G401.6 (cell line): Measurements from ENCODE around the gene AIRE.

ENCODE experiments used
- FAIRE-seq: peaks from 2 replicates; lab custom pipeline; 2012; peaks lifted over from hg19 to GRCh38; lab: Jason Lieb, UNC

The AIRE gene

DNA sequence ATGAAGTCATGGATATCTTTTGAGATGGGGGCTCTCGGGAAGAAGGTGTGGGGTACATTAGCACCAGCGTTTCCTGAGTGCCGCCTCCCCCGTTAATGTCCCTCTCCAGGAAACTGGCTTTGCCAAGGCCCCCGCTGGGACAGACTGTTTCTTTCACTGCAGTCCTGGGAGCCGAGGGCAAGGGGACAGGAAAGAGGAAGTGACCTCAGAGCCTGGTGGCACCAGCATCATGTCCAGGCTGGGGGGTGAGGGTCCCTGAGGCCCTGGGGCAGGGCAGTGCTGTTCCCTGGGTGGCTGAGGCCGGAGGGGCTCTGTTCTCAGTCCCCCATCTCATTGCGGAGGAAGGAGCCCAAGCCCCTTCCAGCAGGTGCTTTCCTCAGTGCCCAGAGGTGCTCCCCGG lies 20.0 kb downstream of the AIRE start:
- no peak for FAIRE-seq

DNA sequence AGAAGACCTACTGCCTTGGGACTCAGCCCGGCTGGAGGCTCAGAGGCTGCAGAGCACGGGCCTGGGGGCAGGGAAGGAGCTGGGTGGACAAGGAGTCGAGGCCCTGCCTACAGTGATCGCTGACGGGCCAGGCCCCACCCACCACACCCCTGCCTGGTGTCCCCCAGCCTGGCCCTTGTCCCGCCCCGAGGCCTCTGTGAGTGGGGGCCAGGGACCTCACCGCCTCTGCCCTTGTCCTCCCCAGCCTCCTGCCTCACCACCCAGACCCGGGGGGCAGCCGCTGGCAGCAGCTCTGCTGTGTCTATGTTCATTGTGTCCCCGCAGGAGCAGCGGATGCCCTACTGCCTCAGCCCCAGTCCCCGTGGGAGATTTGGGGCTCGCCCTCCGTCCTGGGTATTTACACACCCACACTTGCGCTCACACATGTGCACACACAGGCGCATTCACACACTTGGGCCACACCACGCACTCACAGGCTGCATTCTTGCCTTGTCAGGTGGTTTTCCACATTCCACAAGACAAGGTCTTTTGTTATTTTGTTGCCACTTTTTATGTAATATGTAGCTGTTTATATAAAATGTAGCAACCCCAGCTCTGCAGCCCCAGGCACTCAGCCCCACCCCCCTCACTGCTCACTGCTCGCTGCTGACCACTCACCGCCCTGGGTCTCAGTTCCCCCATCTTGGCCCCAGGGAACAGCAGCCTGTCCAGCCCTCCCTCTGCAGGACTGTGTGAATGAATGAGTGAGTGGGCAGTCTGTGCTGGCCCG lies 21.4 kb downstream of the AIRE start:
- FAIRE-seq: no peak

DNA sequence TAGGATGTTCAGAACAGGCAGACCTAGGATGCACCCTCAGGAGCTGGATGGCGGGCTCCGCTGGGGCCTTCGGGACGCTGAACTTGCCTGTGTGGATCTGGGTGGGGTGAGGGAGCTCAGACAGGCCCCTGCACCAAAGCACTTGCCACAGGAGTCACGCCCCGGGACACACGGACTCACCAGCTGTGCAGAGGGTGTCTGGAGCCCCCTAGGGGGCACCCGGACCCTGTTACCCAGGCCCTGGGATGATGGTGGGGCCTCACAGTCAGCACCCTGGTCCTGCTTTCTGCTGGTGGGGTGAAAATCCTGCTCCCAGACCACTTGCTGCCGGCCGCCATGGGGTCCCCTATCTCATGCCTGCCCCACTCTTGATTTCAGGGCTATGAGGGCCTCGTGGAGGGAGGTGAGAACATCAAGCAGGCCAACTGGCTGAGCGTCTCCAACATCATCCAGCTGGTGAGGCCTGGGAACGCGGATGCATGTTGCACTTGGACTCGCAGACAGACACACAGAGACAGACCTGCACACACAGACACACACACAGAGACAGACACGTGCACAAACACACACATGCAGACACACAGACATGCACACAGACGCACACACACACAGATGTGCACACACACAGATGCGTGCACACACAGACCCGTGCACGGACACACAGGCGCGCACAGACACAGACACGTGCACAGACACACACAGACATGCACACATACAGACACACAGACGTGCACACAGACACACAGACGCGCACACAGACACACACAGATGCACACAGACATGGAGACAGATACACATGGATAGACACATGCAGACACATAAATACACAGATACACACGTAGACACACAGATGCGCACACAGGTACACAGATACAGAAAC lies 25.2 kb downstream of the AIRE start:
- no peak for FAIRE-seq

DNA sequence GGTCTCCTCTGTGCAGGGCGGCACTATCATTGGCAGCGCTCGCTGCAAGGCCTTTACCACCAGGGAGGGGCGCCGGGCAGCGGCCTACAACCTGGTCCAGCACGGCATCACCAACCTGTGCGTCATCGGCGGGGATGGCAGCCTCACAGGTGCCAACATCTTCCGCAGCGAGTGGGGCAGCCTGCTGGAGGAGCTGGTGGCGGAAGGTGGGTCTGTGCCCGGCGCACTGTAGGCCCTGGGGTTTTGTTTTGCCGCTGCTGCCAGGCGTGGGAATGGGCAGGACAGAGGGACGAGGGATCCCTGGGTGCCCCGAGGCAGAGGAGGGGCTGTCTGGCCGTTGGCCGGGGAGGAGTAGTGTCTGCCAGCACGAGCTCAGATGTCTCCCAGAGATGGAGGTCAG lies 26.4 kb downstream of the AIRE start:
- FAIRE-seq: no peak

DNA sequence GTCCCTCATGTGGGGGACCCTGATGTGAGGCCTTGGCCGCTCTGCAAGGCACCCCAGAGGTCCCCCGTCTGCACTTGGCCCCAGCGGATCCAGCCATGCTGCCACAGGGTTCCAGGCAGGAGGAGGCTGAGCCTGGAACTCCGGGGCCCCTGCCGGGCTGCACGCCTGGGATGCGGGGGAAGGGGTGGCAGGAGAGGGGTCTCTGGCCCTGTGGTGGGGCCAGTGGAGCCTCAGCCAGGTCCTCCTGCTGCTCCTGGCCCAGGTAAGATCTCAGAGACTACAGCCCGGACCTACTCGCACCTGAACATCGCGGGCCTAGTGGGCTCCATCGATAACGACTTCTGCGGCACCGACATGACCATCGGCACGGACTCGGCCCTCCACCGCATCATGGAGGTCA lies 27.0 kb downstream of the AIRE start:
- no peak for FAIRE-seq

DNA sequence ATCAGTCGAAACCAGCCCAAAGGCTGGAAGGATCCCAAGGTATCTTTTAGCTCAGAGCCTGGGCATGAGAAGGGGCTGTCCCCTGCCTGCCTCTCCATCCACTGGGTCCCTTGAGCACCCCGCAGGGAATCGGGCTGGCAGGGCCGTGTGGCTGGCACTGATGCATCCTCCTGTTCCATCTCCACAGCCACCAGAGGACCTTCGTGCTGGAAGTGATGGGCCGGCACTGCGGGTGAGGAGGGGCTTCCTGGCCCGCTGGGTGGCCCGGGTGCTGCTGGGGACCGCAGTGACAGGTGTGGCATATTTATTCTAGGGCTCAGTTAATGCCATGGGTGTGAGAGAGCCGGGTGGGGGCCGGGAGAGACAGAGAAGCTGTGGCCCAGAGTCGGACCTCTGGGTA lies 27.8 kb downstream of the AIRE start:
- FAIRE-seq: no peak

DNA sequence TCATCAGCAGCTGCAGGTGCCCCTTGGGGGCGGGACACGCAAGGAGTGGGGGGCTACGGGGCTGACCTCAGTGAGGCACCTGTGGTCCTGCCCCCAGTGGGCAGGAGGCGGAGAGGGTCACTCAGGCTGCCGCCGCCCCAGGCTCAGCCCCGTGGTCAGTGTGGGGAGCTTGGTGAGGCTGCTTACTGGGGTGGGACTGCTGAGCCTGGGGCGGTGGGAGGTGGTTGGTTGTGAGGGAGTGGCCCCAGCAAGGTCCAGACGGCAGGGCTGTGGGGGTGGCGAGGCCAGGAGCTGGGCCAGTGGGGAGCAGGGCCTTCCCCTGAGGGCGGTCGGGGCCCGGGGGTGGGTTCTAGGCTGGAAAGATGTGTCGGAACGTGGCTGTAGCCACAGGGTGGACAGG lies 28.5 kb downstream of the AIRE start:
- no peak for FAIRE-seq

DNA sequence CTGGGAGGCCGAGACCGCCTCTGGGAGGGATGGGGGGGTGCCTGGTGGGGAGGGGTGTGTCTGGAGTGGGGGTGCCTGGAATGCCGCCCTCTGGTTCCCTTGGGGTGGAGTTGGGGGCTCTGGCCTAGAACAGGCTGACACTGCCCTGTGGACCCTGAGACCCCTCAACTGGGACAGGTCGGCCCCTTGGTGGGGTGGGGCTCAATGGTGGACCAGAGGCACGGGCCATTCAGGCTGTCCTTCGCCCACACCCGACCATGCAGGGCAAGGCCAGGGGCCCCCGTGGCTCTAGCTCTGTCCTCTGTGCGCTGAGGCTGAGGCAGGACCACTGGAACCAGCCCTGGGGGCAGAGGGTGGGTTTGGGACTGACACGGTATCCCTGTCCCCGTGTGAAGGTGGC lies 28.9 kb downstream of the AIRE start:
- no peak for FAIRE-seq

DNA sequence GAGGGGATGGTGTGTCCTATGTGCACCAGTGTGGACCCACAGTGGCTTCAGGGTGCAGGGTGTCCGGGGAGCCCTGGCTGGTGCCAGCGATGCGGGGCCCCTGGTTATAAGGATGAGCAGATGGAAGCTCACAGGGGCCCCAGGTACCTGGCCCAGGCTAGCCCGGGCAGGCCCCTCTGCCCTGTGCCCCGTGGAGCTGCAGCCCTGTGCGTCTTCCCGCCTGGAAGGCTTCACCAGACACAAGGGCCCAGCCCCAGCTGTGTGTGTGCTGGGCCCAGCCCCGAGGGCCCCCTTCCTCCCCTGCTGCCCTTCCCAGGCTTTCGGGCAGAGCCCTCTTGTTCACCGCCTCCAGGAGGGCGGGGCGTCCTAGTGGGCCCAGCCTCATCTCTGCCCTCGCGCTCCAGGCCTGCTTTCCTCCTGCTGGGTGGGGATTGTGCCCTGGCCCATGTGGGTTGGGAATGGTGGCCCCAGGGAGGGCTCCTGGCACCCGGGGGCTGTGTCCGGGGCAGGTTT lies 30.1 kb downstream of the AIRE start:
- FAIRE-seq: no peak

DNA sequence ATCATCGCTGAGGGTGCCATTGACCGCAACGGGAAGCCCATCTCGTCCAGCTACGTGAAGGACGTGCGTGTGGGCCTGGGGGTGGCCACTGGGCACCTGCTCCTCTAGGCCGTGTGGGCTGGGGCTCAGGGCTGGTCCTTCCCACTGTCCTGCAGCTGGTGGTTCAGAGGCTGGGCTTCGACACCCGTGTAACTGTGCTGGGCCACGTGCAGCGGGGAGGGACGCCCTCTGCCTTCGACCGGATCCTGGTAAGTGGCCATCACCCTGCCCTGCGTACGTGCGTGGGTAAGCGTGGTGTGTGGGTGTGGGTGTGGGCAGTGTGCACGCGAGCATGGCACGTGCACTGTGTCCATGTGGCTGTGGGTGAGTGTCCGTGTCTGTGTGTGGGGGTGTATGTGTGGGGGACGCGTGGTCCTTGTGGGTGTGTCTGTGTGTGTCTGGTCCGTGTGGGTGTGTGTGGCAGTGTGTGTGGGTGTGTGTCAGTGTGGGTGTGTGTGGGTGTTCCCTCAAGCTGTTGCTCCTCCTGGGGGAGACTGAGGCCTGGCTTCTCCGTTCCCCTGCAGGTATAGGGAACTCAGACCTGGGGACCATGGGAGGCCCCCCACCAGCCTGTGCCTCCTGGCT lies 30.7 kb downstream of the AIRE start:
- FAIRE-seq: no peak

DNA sequence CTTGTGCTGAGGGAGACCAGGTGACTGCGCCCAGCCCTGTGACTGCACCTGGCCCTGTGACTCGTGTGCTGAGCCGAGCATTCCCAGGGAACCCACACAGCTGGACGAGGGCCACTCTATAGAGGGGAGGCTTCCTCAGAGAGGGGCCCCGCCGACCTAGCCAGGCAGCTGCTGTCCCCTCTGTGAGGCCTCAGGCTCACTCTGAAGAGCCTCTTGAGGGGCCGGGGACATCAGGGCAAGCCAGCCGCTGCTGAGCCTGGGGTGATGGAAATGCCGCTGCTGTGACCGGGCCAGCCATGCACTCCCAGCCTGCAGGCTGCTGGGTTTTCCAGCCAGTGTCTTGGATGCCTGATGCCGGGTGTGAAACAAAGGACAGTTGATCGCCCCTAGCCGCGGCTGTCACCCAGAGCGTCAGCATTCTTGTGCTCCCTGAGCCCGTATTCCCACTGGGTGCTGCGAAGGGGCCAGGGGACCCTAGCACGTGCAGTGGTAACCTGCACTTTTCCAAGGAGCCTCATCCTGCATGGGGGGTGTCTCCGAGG lies 31.6 kb downstream of the AIRE start:
- FAIRE-seq: no peak

DNA sequence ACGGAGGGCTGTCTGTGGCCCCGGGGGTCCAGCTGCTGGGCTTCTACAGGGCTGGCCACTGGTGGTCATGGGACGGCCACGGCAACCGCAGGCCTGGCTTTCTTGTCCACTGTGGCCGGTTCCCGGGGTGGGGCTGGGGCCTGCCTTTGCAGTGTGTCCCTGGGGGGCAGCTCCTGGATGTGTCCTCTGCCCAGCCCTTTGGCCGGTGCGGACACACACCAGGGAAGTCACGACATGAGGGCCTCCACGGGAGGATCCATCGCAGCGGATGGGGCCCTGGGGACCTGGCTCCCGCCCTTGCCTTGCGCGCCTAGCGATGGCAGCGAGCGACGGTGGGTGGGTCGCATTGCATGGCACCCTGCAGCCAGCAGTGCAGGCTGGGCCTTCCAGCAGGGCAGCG lies 32.2 kb downstream of the AIRE start:
- no peak for FAIRE-seq

DNA sequence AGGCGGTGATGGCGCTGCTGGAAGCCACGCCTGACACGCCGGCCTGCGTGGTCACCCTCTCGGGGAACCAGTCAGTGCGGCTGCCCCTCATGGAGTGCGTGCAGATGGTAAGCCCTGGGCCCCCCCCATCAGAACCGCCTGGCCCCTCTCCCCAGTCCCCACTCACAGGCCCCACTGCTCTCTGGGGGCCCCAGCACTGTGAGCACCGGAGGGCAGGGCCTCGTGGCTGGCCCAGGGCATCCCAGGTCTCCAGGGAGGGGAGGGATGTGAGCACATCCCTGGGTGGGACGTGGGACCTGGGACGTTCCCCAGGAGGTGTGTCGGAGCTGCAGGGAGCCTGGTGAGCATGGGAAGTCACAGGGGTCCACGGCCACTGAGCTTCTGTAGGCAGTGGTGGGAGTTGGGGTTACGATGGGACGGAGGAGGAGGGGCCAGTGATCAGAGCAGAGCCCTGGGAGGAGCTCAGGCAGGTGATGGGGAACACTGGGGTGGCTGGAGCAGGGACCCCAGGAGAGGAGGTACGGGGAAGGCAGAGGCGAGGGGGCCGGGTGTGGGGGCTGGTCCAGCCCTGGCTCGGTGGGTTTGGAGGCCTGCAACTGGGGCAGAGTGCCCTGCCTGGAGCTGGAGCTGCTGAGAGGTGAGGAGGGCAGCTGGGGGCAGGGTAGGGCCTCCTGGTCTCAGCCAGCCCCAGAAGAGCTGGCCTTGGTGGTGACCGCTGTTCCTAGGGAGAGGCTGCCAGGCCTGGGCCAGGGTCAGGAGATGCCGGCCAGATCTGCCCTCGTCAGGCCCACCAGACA lies 33.0 kb downstream of the AIRE start:
- no peak for FAIRE-seq

DNA sequence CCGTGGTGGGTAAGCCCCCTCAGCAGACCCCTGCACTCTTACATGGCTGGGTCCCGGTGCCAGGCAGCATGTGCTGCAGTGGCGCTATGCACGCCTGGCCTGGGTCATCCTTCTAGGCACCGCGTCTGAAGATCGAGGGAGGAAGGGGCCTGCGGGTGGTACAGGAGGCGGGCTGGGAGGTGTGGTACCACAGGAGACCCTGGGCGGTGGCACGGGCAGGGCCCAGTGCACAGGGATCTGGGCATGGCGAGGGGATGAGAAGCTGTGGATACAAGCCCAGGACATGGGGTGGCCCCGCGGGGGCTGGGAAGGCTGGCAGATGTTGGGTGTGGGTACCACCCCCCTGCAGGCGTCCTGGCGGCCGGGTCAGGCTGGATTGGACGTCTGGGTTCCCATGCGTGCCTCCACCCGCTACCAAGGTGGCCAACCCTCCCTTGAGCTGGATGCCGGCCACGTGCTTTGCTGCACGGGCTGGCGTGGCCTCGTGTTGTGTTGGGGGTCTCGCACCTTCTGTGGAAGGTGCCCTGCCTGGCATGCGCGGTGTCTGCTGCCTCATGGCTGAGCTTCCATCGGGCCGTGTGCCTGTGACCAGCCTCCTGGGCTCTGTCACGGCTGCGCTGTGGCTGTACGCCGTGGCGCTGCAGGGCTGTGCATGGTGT lies 33.9 kb downstream of the AIRE start:
- no peak for FAIRE-seq

DNA sequence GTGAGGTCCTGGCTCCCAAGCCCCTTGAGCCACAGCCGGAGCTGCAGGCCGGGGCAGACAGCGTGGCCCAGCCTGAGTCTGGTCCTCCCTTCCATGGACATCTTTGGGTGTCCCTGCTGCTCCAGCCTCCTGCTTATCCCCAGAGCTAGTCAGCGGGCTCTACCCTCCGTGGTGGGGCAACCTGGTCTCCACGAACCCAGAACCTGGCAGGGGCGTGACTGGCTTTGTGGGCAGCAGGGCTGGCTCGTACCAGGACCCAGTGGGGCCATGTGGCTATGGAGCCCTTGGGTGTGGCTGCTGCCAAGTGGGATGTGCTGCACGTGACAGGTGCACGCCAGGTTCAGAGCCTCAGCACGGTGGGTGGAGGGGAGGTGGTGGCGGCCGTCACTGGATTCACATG lies 35.2 kb downstream of the AIRE start:
- FAIRE-seq: no peak

DNA sequence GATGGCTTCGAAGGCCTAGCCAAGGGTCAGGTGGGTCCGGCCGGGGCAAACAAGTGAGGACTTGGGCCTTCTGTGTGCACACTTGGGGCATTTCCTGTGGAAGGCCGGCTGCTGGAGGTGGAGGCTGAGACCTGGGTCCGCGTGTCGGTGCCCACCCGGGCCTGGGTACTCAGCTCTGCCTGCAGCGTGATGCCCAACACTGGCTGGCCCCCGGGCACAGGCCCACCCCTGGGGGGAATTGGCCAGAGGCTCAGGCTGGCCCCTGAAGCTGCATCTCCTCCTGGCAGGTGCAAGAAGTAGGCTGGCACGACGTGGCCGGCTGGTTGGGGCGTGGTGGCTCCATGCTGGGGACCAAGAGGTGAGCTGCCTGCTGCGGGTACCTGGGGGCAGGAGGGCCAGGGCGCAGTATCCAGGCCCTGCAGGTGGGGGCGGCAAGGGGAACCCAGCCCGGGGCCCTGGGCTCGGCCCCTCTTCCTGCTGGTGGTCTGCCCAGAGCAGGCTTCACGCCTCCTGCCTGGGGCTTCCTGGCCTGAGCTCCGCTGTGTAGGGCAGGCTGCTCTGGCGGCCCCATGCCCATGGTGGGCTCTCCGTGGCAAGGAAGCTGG lies 36.3 kb downstream of the AIRE start:
- no peak for FAIRE-seq

DNA sequence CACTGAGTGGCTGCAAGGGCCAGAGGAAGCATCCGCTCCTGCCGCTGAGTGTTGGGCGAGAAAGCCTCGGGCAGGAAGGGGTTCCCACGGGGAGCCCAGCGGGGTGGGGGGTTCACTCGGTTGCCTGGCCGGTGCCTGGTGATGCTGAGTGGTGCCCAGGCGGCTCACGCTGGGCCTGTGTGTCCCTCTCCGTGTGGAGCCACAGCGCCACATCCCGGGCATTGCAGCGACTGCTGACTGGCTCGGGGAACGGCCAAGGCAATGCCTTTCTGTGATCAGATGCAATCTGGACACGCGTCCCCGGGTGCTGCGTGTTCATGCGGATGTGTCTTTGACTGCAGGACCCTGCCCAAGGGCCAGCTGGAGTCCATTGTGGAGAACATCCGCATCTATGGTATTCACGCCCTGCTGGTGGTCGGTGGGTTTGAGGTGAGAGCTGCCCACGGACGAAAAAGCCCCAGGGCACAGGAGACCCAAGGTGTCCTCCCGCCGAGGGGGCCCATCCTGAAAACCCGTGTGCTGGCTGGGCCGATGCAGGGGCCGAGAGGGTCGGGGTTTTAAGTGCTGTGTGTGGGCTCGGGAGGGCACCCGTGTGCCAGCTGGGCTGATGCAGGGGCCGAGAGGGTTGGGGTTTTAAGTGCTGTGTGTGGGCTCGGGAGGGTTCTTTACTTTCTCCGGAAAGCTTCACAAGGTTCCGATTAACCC lies 37.1 kb downstream of the AIRE start:
- FAIRE-seq: no peak

DNA sequence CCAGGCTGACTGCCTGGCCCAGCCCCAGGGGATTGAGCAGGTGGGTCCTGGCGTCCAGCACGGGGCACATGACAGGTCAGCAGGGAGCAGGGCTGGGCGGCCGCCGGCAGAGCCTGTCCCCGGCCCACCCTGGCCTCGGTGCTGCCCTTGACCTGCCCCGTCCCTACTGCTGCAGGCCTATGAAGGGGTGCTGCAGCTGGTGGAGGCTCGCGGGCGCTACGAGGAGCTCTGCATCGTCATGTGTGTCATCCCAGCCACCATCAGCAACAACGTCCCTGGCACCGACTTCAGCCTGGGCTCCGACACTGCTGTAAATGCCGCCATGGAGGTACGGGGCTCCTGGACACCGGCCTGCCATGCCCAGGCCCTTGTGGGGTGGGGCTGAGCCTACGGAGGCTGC lies 37.9 kb downstream of the AIRE start:
- FAIRE-seq: no peak

DNA sequence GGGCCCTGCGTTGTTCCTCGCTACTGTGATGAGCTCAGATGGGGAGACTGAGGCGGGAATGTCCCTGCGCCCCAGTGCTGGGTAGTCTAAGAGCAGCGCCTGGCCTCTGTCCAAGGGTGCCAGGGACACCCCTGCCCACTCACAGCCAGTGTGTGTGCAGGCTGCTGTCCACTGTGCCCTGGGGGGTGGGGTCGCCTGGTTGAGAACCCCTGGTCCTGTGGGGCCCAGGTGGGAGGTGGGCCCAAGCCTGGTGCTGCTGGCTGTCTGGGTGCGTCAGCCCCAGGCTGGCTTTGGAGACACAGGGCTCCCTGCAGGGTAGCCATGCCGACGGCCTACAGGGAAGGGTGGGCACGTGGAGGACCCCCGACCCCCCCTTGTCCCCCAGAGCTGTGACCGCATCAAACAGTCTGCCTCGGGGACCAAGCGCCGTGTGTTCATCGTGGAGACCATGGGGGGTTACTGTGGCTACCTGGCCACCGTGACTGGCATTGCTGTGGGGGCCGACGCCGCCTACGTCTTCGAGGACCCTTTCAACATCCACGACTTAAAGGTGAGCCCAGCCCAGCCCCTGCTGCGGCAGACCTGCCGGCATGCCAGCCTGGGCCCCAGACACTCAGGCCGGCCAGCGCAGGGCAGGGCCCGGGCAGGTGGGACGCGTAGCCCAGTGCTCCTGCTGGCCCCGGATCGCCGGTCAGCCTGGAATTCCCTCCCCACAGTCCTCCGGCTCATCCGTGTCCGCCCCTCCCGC lies 38.6 kb downstream of the AIRE start:
- no peak for FAIRE-seq

DNA sequence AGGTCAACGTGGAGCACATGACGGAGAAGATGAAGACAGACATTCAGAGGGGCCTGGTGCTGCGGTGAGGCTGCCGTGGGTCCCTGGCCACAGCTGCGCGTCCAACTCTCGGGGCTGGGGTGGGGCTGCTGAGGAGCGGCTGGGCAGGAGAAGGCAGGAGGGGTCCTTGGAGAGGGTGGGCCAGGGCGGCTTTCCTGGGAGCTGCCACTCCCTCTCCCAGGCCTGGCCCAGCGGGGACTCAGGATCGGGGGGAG lies 39.1 kb downstream of the AIRE start:
- FAIRE-seq: no peak
